HL-60 (cell line): ENCODE data around the gene PLCG1.

Experiments used
- DNase-seq, 2 experiments: peaks; one replicate each; pipeline ENCODE4 v3.0.0-alpha.2; 2010 to 2020; ENCODE audit warnings: low read depth in 1 of 2, low spot score in 1 of 2
- H3K27ac ChIP-seq: fragments of 250-450 bp; sonication (Bioruptor Pico); replicated peaks from 2 replicates; pipeline ENCODE4 v1.5.1; 2020; ENCODE audit warnings: mild to moderate bottlenecking, moderate library complexity
- H3K27me3 ChIP-seq: fragments of 250-450 bp; sonication (Bioruptor Pico); 2 replicates; pipeline ENCODE4 v1.5.1; 2021; ENCODE audit warnings: mild to moderate bottlenecking, moderate library complexity; ENCODE audit not compliant: insufficient read depth, poor library complexity, severe bottlenecking
- H3K4me3 ChIP-seq: replicated peaks from 2 replicates; pipeline ENCODE4 v1.5.1; 2011; ENCODE audit warnings: mild to moderate bottlenecking, control low read depth, low read length; ENCODE audit not compliant: insufficient read depth
- CTCF ChIP-seq: IDR thresholded peaks from one replicate; pipeline ENCODE4 v1.5.1; 2011; ENCODE audit warnings: low read length, control low read depth, inconsistent platforms; ENCODE audit not compliant: insufficient read depth
- GABPA ChIP-seq: IDR thresholded peaks from 2 replicates; pipeline ENCODE4 v1.6.1; 2012; ENCODE audit warnings: low read depth
- POLR2AphosphoS5 ChIP-seq: IDR thresholded peaks from 2 replicates; pipeline ENCODE4 v1.6.1; 2012; ENCODE audit warnings: low read depth
- REST ChIP-seq: IDR thresholded peaks from 2 replicates; pipeline ENCODE4 v1.6.1; 2012; ENCODE audit warnings: low read depth; ENCODE audit not compliant: insufficient replicate concordance
- SPI1 ChIP-seq: IDR thresholded peaks from 2 replicates; pipeline ENCODE4 v1.6.1; 2012; ENCODE audit warnings: low read depth, mild to moderate bottlenecking, borderline replicate concordance

PLCG1 gene

DNA sequence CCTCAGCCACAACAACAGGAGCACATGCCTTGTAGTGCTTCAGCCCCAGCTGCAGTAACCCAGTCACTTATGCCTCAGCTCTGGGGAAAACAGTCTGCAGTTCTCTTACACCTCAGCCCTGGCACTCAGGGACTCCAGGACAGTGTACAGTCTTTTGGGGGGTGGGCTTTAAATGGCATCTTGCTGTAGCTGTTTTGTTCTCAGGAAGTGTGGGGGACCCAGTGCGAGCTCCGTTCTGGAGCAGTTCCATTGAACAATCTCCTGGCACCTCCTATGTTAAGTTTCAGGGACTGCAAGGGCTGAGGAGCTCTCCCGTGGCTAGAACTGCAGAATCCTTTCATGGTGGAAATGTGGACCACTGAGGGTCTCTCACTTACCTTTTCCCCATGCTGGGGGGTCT is 55.2 kb downstream of the PLCG1 start:
- Histone ChIP-seq H3K27me3 (no peaks in the 10 kb centered on the region), H3K4me3 (no peak overlapping the region), H3K27ac (no peak overlapping the region)
- TF ChIP-seq POLR2AphosphoS5 (no peak), REST (no peak), GABPA (no peak), CTCF (no peak), SPI1 (no peak)
- no peak for DNase-seq

GRCh38 chr20:41196653-41197225 is 59.4 kb downstream of the PLCG1 start:
- H3K4me3 ChIP-seq = no peak overlapping the region
- H3K27me3 ChIP-seq = no peaks in the 10 kb centered on the region
- TF ChIP-seq CTCF = no peak
- TF ChIP-seq REST = no peak
- TF ChIP-seq GABPA = no peak
- no peak for TF ChIP-seq POLR2AphosphoS5
- TF ChIP-seq SPI1 = no peak
- DNase-seq = no peak
- H3K27ac ChIP-seq = no peak overlapping the region

GRCh38 chr20:41198443-41198842 is 61.1 kb downstream of the PLCG1 start:
- H3K27ac ChIP-seq = no peak overlapping the region
- no peak for DNase-seq
- TF ChIP-seq REST (no peak), SPI1 (no peak), CTCF (no peak), POLR2AphosphoS5 (no peak), GABPA (no peak)
- H3K4me3 ChIP-seq = no peak overlapping the region
- H3K27me3 ChIP-seq = no peaks in the 10 kb centered on the region
